ENCODE data around the gene CHD5.

GRCh38 chr1:6144647-6145395 is 35.3 kb downstream of the CHD5 start:
- TF ChIP-seq POLR2AphosphoS5 (IDR thresholded peaks at IDR 0.05; ENCODE audit: low read depth, low read length) (no peak), CTCF (IDR thresholded peaks at IDR 0.05) (no peak), REST (IDR thresholded peaks at IDR 0.05; ENCODE audit: insufficient read depth in 1 of 2, low read depth in 2 of 2, low read length in 1 of 2) (no peak)
